Sigmoid colon (tissue), 7 donors: ENCODE data around the gene RAP2B. TPM values are rescaled to one million over a fixed set of nuclear protein-coding genes. Genes with fewer than 3 reads are reported as not detected.

Source experiments
- DNase-seq: peaks from one replicate; pipeline ENCODE4 v3.0.0-alpha.2; 2019
- H3K27ac ChIP-seq, 4 donors: fragments of 200-600 bp; sonication (generic); one replicate each; pipeline ENCODE4 v1.5.1; 2016 to 2019; ENCODE audit warnings: mild to moderate bottlenecking in 1 of 4
- H3K27me3 ChIP-seq, 3 donors: fragments of 200-600 bp; sonication (generic); one replicate each; pipeline ENCODE4 v1.5.1; 2019; ENCODE audit warnings: mild to moderate bottlenecking in 1 of 3
- H3K36me3 ChIP-seq, 4 donors: fragments of 200-600 bp; sonication (generic); one replicate each; pipeline ENCODE4 v1.5.1; 2016 to 2019
- H3K4me1 ChIP-seq, 4 donors: fragments of 200-600 bp; sonication (generic); one replicate each; pipeline ENCODE4 v1.5.1; 2017 to 2019
- H3K4me3 ChIP-seq, 4 donors: fragments of 200-600 bp; sonication (generic); one replicate each; pipeline ENCODE4 v1.5.1; 2017 to 2019; ENCODE audit warnings: mild to moderate bottlenecking in 2 of 4, moderate library complexity in 1 of 4
- H3K9me3 ChIP-seq, 4 donors: fragments of 200-600 bp in 3 of 4; sonication (generic) in 3 of 4; one replicate each; pipeline versions ENCODE4 v1.5.1 to v1.6.1; 2013 to 2019
- EP300 ChIP-seq, 4 donors: sonication (generic); formaldehyde crosslinking; IDR thresholded peaks; one replicate each; pipeline ENCODE4 v1.6.1; 2017; ENCODE audit warnings: antibody characterized with exemption in 4 of 4
- POLR2A ChIP-seq, 2 donors: fragments of 450-650 bp; IDR thresholded peaks; one replicate each; pipeline ENCODE4 v1.6.1; 2016; ENCODE audit warnings: antibody characterized with exemption in 2 of 2, mild to moderate bottlenecking in 2 of 2, moderate library complexity in 2 of 2
- POLR2AphosphoS5 ChIP-seq, 4 donors: sonication (generic); formaldehyde crosslinking; IDR thresholded peaks; one replicate each; pipeline ENCODE4 v1.6.1; 2017; ENCODE audit warnings: antibody characterized with exemption in 4 of 4
- WGBS, 2 donors: extraction: QIAGEN DNeasy Blood & Tissue Kit; methylation state at CpG; one replicate each; pipeline ENCODE4 v1.1.7; 2013; 5-methylcytosine and 5-hydroxymethylcytosine counted together
- intact Hi-C: fragments of 100-400 bp; cut with DNase I; formaldehyde crosslinking; loops from one replicate; pipeline ENCODE4 v1.15.1; 2023
- polyA plus RNA-seq, 3 donors: library from polyadenylated mRNA; stranded (reverse); fragments of 200-250 nt; gene quantifications; one replicate each; pipeline ENCODE4 v1.2.3, GENCODE V29; 2013
- total RNA-seq, 4 donors: library from RNA; depleted of rRNA; stranded (reverse); fragments of >200 nt; gene quantifications; one replicate each; pipeline ENCODE4 v1.1.0, GENCODE V29; 2016
- TF ChIP-seq, protein P1 (sequence below), 4 experiments: fragments of 450-650 bp in 3 of 4; fragments of 200-600 bp in 1 of 4; IDR thresholded peaks; one replicate each; pipeline ENCODE4 v1.5.1; 2016 to 2019; ENCODE audit warnings: antibody characterized with exemption in 4 of 4, mild to moderate bottlenecking in 3 of 4, moderate library complexity in 2 of 4
- donor health status: healthy with polysubstance abuse.
- donor health status: Bipolar disorder and iron deficiency.
- donor health status: healthy.

RAP2B gene
- total and polyA plus RNA-seq, 7 donors, result 4.8 to 9.4 (median 8.6) TPM

DNA sequence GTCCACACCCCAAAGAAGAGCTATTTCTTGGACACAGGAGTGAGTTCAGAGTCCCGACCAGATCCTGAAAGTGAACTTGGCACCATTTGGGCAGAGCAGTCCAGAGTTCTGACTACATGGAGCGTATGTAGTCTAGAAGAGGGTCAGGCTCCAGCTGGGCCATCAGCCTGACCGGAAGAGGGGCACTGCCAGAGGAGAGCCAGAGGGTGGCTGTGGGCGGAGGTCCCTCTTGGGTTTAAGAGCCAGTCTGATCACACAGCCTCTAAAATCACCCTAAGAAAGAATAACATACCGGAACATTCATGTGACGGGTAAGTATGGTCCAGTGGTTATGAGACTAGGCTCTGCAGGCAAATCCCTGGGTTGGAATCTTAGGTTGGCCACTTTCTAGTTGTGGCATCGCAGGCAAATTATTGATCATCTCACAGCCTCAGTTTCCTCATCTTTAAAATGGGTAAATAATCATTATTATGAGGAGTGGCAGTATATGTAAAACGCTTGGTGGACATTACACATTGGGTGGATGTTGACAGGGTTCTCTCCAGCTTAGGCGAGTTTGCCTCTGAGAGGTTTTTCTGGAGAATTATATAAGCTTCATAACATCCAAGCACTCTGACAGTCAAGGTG, 2.1 kb upstream of the RAP2B start:
- no peaks in the 10 kb centered on the region for H3K36me3 ChIP-seq
- WGBS, 2 donors, result 73 to 82% methylated on average over 9 of the region's 9 CpGs
- peaks cover 3 to 19% (median 12%) of the 10 kb centered on the region in 4 donors for H3K4me1 ChIP-seq
- peak overlapping the region; percentile 91 to 98 (median 95) for H3K27ac ChIP-seq
- H3K9me3 ChIP-seq, result no peaks in the 10 kb centered on the region
- H3K27me3 ChIP-seq, result no peaks in the 10 kb centered on the region
- DNase-seq, result no peak
- TF ChIP-seq, protein P1, sequence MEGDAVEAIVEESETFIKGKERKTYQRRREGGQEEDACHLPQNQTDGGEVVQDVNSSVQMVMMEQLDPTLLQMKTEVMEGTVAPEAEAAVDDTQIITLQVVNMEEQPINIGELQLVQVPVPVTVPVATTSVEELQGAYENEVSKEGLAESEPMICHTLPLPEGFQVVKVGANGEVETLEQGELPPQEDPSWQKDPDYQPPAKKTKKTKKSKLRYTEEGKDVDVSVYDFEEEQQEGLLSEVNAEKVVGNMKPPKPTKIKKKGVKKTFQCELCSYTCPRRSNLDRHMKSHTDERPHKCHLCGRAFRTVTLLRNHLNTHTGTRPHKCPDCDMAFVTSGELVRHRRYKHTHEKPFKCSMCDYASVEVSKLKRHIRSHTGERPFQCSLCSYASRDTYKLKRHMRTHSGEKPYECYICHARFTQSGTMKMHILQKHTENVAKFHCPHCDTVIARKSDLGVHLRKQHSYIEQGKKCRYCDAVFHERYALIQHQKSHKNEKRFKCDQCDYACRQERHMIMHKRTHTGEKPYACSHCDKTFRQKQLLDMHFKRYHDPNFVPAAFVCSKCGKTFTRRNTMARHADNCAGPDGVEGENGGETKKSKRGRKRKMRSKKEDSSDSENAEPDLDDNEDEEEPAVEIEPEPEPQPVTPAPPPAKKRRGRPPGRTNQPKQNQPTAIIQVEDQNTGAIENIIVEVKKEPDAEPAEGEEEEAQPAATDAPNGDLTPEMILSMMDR (IDR thresholded peaks at IDR 0.05), result no peak
- no peak for TF ChIP-seq POLR2AphosphoS5 (IDR thresholded peaks at IDR 0.05)
- no peak for TF ChIP-seq POLR2A (IDR thresholded peaks at IDR 0.05)
- no peak for TF ChIP-seq EP300 (IDR thresholded peaks at IDR 0.05)
- intact Hi-C loops, result loop anchor here (5.0 kb wide), 2 partner anchors 132 to 607 kb away; no protein-coding TSS in a partner anchor
- H3K4me3 ChIP-seq, result peak overlapping the region; percentile 62 to 90 (median 79)

DNA sequence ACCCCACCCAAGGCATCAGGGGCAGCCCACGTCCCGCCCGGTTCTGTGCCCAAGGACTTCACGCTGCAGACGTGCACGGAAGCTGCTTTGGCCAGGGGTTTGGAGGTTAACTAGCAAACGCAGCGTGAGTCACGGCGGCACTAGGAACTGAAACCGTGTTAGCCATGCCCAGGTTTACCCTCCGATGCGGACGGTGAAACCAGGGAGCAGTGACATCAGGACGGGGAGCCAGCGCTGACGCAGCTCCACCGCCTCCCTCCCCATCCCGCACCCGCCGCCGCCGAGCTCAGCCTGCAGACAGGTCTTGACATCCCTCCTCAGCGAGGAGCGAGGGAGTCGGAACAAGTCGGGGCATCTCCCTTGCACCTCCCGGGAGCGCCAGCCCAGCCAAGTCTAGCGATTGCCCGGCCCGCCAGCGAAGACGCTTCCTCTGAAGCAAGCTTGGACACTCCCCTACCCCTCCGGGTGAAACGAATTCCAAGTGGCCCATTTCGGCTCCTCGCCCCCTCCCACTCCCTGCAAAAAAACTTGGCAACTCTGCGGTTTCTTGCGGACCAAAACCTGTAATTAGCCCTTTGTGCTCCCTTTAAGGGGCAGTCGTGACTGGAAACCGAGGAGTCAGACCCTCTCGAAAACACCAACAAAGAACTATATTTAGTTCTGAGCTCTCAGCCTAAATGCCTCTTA, 1.4 kb upstream of the RAP2B start:
- peak; percentile 27 to 76 (median 52) for TF ChIP-seq POLR2AphosphoS5 (IDR thresholded peaks at IDR 0.05)
- no peak for TF ChIP-seq EP300 (IDR thresholded peaks at IDR 0.05)
- Histone ChIP-seq H3K27me3 (no peaks in the 10 kb centered on the region), H3K9me3 (no peaks in the 10 kb centered on the region), H3K27ac (peak overlapping the region; percentile 91 to 98 (median 95)), H3K4me3 (peak overlapping the region; percentile 62 to 90 (median 79)), H3K4me1 (peaks cover 3 to 26% (median 19%) of the 10 kb centered on the region in 4 donors), H3K36me3 (no peaks in the 10 kb centered on the region)
- 0% methylated on average over 43 of the region's 43 CpGs for WGBS, 2 donors
- intact Hi-C loops, result loop anchor here (5.0 kb wide), 2 partner anchors 132 to 607 kb away; no protein-coding TSS in a partner anchor
- DNase-seq, result peak; percentile 89

DNA sequence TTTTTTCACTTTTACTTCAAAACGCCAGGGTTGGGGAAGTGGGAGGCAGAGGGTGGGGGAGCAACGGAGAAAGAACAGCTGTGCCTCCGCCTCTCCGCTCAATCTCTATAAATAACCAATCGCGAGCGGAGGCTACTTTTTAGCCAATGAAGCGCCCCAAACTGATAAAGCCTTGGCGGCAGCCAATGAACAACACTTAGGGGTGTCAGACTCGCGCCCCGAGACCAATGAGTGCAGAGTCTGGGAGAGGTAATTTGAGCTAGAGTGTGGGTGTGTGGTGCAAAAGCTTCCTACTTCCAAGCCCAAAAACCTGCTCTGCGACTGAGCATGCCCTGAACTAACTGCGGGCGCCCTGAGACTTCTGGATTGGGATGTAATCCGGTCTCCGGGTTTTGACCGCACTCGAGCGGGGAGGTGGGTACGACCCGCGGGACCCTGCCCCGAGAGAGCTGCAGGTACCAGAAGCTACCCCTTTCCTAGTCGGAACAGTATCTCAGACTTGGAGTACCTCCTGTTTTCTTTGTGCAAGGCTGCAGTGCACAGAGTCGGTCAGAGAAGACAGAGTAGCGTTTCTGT, 800 bp upstream of the RAP2B start:
- intact Hi-C loops, result loop anchor here (5.0 kb wide), 2 partner anchors 131 to 606 kb away; no protein-coding TSS in a partner anchor
- Histone ChIP-seq H3K27me3 (no peaks in the 10 kb centered on the region), H3K4me1 (peaks cover 3 to 32% (median 25%) of the 10 kb centered on the region in 4 donors), H3K36me3 (no peaks in the 10 kb centered on the region), H3K27ac (peak overlapping the region; percentile 91 to 98 (median 95)), H3K4me3 (peak overlapping the region; percentile 62 to 90 (median 79)), H3K9me3 (no peaks in the 10 kb centered on the region)
- TF ChIP-seq, protein P1 (IDR thresholded peaks at IDR 0.05), result no peak
- TF ChIP-seq POLR2A (IDR thresholded peaks at IDR 0.05), result peak; percentile 43 to 63
- no peak for TF ChIP-seq EP300 (IDR thresholded peaks at IDR 0.05)
- TF ChIP-seq POLR2AphosphoS5 (IDR thresholded peaks at IDR 0.05), result peak; percentile 68 to 91 (median 77)
- peak; percentile 98 for DNase-seq
- WGBS, 2 donors, result 0 to 1% methylated on average over 27 of the region's 27 CpGs

DNA sequence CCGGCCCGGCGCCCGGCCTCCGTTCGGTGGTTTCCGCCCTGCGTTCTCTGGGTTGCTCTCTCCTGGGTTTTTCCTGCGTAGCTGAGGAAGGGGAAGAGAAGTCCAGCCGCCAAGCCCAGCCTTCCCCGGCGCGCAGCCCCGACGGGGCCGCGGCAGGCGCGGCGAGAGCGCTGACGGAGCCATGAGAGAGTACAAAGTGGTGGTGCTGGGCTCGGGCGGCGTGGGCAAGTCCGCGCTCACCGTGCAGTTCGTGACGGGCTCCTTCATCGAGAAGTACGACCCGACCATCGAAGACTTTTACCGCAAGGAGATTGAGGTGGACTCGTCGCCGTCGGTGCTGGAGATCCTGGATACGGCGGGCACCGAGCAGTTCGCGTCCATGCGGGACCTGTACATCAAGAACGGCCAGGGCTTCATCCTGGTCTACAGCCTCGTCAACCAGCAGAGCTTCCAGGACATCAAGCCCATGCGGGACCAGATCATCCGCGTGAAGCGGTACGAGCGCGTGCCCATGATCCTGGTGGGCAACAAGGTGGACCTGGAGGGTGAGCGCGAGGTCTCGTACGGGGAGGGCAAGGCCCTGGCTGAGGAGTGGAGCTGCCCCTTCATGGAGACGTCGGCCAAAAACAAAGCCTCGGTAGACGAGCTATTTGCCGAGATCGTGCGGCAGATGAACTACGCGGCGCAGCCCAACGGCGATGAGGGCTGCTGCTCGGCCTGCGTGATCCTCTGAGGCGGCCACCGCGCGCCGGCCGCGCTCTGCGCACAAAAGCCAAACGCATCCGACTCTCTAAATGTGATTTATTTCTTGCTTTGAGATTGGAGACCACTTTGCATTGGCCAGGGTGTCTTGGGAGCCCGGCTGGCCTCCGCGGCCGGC, 727 bp downstream of the RAP2B start:
- peak; percentile 71 for DNase-seq
- peak overlapping the region; percentile 62 to 90 (median 79) for H3K4me3 ChIP-seq
- TF ChIP-seq, protein P1 (IDR thresholded peaks at IDR 0.05), result no peak
- peak in 1 of 4 donors; percentile 3 for TF ChIP-seq POLR2AphosphoS5 (IDR thresholded peaks at IDR 0.05)
- intact Hi-C loops, result loop anchor here (2.0 to 5.0 kb wide), 3 partner anchors 110 to 605 kb away; no protein-coding TSS in a partner anchor
- H3K9me3 ChIP-seq, result no peaks in the 10 kb centered on the region
- 0% methylated on average over 86 of the region's 86 CpGs for WGBS, 2 donors
- peaks cover 3 to 43% (median 30%) of the 10 kb centered on the region in 4 donors for H3K4me1 ChIP-seq
- H3K36me3 ChIP-seq, result no peaks in the 10 kb centered on the region
- H3K27me3 ChIP-seq, result no peaks in the 10 kb centered on the region
- H3K27ac ChIP-seq, result peak overlapping the region; percentile 91 to 98 (median 95)
